Endothelial cell of umbilical vein (primary cell): ENCODE results near the gene PSIP1. TPM values are rescaled to one million over a fixed set of nuclear protein-coding genes. Genes with fewer than 3 reads are reported as not detected.

Experiments used
- BruUV-seq: library from RNA; stranded (reverse); fragments of 400-500 nt; replicated peaks from 2 replicates; lab custom pipeline; 2021; lab: Mats Ljungman, UMichigan
- CTCF ChIA-PET: fragments of 300-600, 350-600 bp; sonication (Branson Sonifier 250); formaldehyde crosslinking; loops from one replicate; lab custom pipeline; 2021; ENCODE audit warnings: antibody characterized with exemption, inconsistent platforms; lab: Charles Lee
- POLR2A ChIA-PET: fragments of 300-600, 350-600 bp; sonication (Branson Sonifier 250); formaldehyde crosslinking; loops from one replicate; lab custom pipeline; 2021; ENCODE audit warnings: antibody characterized with exemption, inconsistent platforms; lab: Charles Lee
- DNase-seq: peaks from one replicate; pipeline ENCODE4 v3.0.0-alpha.2; 2011; ENCODE audit warnings: low read depth, low spot score
- FAIRE-seq: peaks from 2 replicates; lab custom pipeline; 2011; peaks lifted over from hg19 to GRCh38; lab: Jason Lieb, UNC
- H2AFZ ChIP-seq: 2 replicates; pipeline ENCODE4 v1.6.0; 2012; ENCODE audit warnings: low read depth, low read length, control low read depth, inconsistent platforms
- H3K27ac ChIP-seq: 2 replicates; pipeline ENCODE4 v1.5.1; 2011; ENCODE audit warnings: low read depth, mild to moderate bottlenecking, control low read depth, low read length, moderate library complexity; ENCODE audit not compliant: insufficient read depth
- H3K27me3 ChIP-seq, 2 experiments: 2 replicates each; pipeline versions ENCODE4 v1.6.0 to v1.6.1; 2011; ENCODE audit warnings: low read length in 2 of 2, mixed read lengths in 1 of 2; ENCODE audit not compliant: control insufficient read depth in 2 of 2, insufficient read depth in 2 of 2
- H3K36me3 ChIP-seq, 2 experiments: 2 replicates in 1 of 2; 3 replicates in 1 of 2; pipeline ENCODE4 v1.5.1; 2011; ENCODE audit warnings: low read length in 2 of 2, mild to moderate bottlenecking in 1 of 2, moderate library complexity in 1 of 2; ENCODE audit not compliant: control insufficient read depth in 2 of 2, insufficient read depth in 2 of 2; ENCODE audit errors: extremely low read depth in 1 of 2
- H3K4me1 ChIP-seq: 3 replicates; pipeline ENCODE4 v1.5.1; 2011; ENCODE audit warnings: mild to moderate bottlenecking, low read length; ENCODE audit not compliant: control insufficient read depth, insufficient read depth; ENCODE audit errors: extremely low read depth
- H3K4me2 ChIP-seq: 2 replicates; pipeline ENCODE4 v1.6.1; 2011; ENCODE audit warnings: low read length, control low read depth, mixed read lengths; ENCODE audit not compliant: insufficient read depth
- H3K4me3 ChIP-seq, 3 experiments: fragments of 200-600 bp in 1 of 3; sonication (generic), shearing (Covaris generic) in 1 of 3; replicated peaks in 1 of 3; 2 replicates each; pipeline ENCODE4 v1.5.1; 2011 to 2016; ENCODE audit warnings: control low read depth in 3 of 3, low read length in 3 of 3, mild to moderate bottlenecking in 2 of 3, inconsistent platforms in 1 of 3, low read depth in 1 of 3, moderate library complexity in 1 of 3; ENCODE audit not compliant: insufficient read depth in 1 of 3
- H3K79me2 ChIP-seq: 2 replicates; pipeline ENCODE4 v1.6.0; 2012; ENCODE audit warnings: low read length, inconsistent platforms; ENCODE audit not compliant: control insufficient read depth, insufficient read depth
- H3K9ac ChIP-seq: replicated peaks from 2 replicates; pipeline ENCODE3; 2011; ENCODE audit warnings: low read length, control low read depth; ENCODE audit not compliant: insufficient read depth; ENCODE audit errors: extremely low read depth
- H3K9me1 ChIP-seq: replicated peaks from 3 replicates; pipeline ENCODE4 v1.6.0; 2011; ENCODE audit warnings: mild to moderate bottlenecking, low read length; ENCODE audit not compliant: control insufficient read depth, insufficient read depth; ENCODE audit errors: extremely low read depth
- H3K9me3 ChIP-seq: replicated peaks from 2 replicates; pipeline ENCODE4 v1.5.1; 2012; ENCODE audit warnings: low read length, inconsistent platforms; ENCODE audit not compliant: control insufficient read depth, insufficient read depth
- H4K20me1 ChIP-seq: replicated peaks from 2 replicates; pipeline ENCODE3; 2011; ENCODE audit warnings: mild to moderate bottlenecking, low read length; ENCODE audit not compliant: control insufficient read depth, insufficient read depth; ENCODE audit errors: extremely low read depth
- EZH2 ChIP-seq: IDR thresholded peaks from 2 replicates; pipeline ENCODE4 v1.6.1; 2012; ENCODE audit warnings: borderline replicate concordance, low read depth, mild to moderate bottlenecking, moderate library complexity, low read length, inconsistent platforms; ENCODE audit not compliant: severe bottlenecking
- FOS ChIP-seq: IDR thresholded peaks from 2 replicates; pipeline ENCODE4 v1.6.1; 2011; ENCODE audit warnings: mild to moderate bottlenecking, low read length, moderate library complexity, borderline replicate concordance; ENCODE audit not compliant: insufficient read depth
- GATA2 ChIP-seq: IDR thresholded peaks from 2 replicates; pipeline ENCODE4 v1.7.0; 2011; ENCODE audit warnings: low read depth, mild to moderate bottlenecking, moderate library complexity, mixed read lengths, low read length; ENCODE audit not compliant: insufficient read length, insufficient read depth
- JUN ChIP-seq: IDR thresholded peaks from 2 replicates; pipeline ENCODE4 v1.6.1; 2011; ENCODE audit warnings: borderline replicate concordance, low read depth; ENCODE audit not compliant: insufficient read length, insufficient read depth
- MYC ChIP-seq: IDR thresholded peaks from one replicate; pipeline ENCODE4 v1.6.1; 2011; ENCODE audit warnings: mild to moderate bottlenecking, low read depth, low read length
- POLR2A ChIP-seq: IDR thresholded peaks from 2 replicates; pipeline ENCODE4 v1.6.1; 2012; ENCODE audit warnings: low read depth, mild to moderate bottlenecking, control low read depth, low read length
- POLR2AphosphoS5 ChIP-seq: IDR thresholded peaks from 2 replicates; pipeline ENCODE4 v1.6.1; 2012; ENCODE audit warnings: low read depth, mild to moderate bottlenecking, control low read depth, low read length, moderate library complexity; ENCODE audit not compliant: insufficient read depth
- dilution Hi-C: fragments of 300-500 bp; cut with MboI; formaldehyde crosslinking; loops from one replicate; pipeline ENCODE4 v1.15.0; 2019; ENCODE audit warnings: low sequenced_read_pairs; ENCODE audit not compliant: extremely low pct_ligation_motif_present
- intact Hi-C: fragments of 100-400 bp; cut with micrococcal nuclease; formaldehyde crosslinking; loops from one replicate; pipeline ENCODE4 v1.10.0; 2022
- polyA plus RNA-seq, 4 experiments: library from polyadenylated mRNA; depleted of rRNA in 3 of 4; stranded (reverse) in 3 of 4; unstranded in 1 of 4; fragments of >200 nt; gene quantifications; 2 replicates each; pipeline versions ENCODE4 v1.2.1 to v1.2.3, GENCODE V29; 2011 to 2012; ENCODE audit warnings: missing spikeins in 1 of 4
- total RNA-seq: library from RNA; stranded (reverse); gene quantifications from 2 replicates; pipeline ENCODE4 v1.2.3, GENCODE V29; 2021
- TF ChIP-seq, protein P1 (sequence below): IDR thresholded peaks from 2 replicates; pipeline ENCODE4 v1.6.1; 2011; ENCODE audit not compliant: insufficient read depth, insufficient read length
- TF ChIP-seq, protein P2 (sequence below), 2 donors: IDR thresholded peaks; 1 replicate in 1 of 2; 2 replicates in 1 of 2; pipeline ENCODE4 v1.5.1; 2011; ENCODE audit warnings: low read length in 2 of 2, mild to moderate bottlenecking in 2 of 2, moderate library complexity in 2 of 2, control low read depth in 1 of 2, inconsistent platforms in 1 of 2, low read depth in 1 of 2; ENCODE audit not compliant: insufficient read depth in 1 of 2; ENCODE audit errors: extremely low read depth in 1 of 2

The PSIP1 gene
- total and polyA plus RNA-seq, 2 donors (not counting 3 experiments of a cell fraction or from before 2014, with no cell fraction given), result 12.9 to 76.7 TPM

DNA sequence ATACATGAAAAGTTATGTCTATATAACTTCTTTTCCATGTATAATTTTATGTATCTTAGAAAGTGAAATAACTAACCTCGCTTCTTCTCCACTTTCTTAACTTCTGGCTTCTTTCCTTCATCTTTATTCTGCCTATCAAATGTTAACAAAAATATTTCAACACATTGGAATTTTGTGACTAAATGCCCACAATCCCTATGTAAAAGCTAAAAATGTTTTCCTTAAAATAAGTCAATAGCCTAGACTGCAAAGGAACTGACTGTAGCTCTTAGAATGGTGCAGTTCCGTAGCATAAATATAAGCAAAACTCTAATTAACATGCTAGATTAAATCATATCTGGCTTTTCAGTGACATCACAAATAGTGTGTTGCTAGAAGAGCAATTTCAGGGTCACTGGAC is 40.9 kb downstream of the PSIP1 start:
- no peak overlapping the region for H3K9ac ChIP-seq
- TF ChIP-seq MYC (no peak), EZH2 (no peak), GATA2 (no peak), POLR2A (no peak), FOS (no peak), POLR2AphosphoS5 (no peak), JUN (no peak)
- TF ChIP-seq, protein P1, sequence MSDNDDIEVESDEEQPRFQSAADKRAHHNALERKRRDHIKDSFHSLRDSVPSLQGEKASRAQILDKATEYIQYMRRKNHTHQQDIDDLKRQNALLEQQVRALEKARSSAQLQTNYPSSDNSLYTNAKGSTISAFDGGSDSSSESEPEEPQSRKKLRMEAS, result no peak
- TF ChIP-seq, protein P2, sequence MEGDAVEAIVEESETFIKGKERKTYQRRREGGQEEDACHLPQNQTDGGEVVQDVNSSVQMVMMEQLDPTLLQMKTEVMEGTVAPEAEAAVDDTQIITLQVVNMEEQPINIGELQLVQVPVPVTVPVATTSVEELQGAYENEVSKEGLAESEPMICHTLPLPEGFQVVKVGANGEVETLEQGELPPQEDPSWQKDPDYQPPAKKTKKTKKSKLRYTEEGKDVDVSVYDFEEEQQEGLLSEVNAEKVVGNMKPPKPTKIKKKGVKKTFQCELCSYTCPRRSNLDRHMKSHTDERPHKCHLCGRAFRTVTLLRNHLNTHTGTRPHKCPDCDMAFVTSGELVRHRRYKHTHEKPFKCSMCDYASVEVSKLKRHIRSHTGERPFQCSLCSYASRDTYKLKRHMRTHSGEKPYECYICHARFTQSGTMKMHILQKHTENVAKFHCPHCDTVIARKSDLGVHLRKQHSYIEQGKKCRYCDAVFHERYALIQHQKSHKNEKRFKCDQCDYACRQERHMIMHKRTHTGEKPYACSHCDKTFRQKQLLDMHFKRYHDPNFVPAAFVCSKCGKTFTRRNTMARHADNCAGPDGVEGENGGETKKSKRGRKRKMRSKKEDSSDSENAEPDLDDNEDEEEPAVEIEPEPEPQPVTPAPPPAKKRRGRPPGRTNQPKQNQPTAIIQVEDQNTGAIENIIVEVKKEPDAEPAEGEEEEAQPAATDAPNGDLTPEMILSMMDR (IDR thresholded peaks at IDR 0.05; ENCODE audit: extremely low read depth in 1 of 2, insufficient read depth in 1 of 2, low read depth in 1 of 2, low read length in 2 of 2), result no peak
- FAIRE-seq (no peak), DNase-seq (no peak)
- no peaks in the 10 kb centered on the region for H3K9me3 ChIP-seq
- no peaks in the 10 kb centered on the region for H4K20me1 ChIP-seq
- ChIA-PET POLR2A (no interaction called here), CTCF (interaction anchor here (1.0 to 1.8 kb wide), 5 partner anchors 9 to 153 kb away, joined by 3 to 6 read pairs (median 3); no protein-coding TSS in a partner anchor)
- H3K9me1 ChIP-seq, result peaks cover 3% of the 10 kb centered on the region
- H3K4me1 ChIP-seq, result peaks cover 4% of the 10 kb centered on the region
- H3K27ac ChIP-seq, result no peak overlapping the region
- intact Hi-C loops (no loop called here), dilution Hi-C loops (no loop called here)
- no peak overlapping the region for H3K4me2 ChIP-seq
- H2AFZ ChIP-seq, result no peak overlapping the region
- no peak overlapping the region for H3K4me3 ChIP-seq
- BruUV-seq, result no TSS peak
- H3K79me2 ChIP-seq, result no peaks in the 10 kb centered on the region
- H3K27me3 ChIP-seq, result no peaks in the 10 kb centered on the region
- peaks cover 6 to 22% of the 10 kb centered on the region in 2 experiments for H3K36me3 ChIP-seq
